ENCODE results near the gene ELAVL4.

- no peak for TF ChIP-seq CTCF (conservative IDR thresholded peaks at IDR 0.05; ENCODE audit: low read length)
- TF ChIP-seq EZH2phosphoT487 (IDR thresholded peaks at IDR 0.05; ENCODE audit: borderline replicate concordance), result no peak
Observed at GRCh38 chr1:50177994-50178393, 69.3 kb downstream of the ELAVL4 start.
